Measurements from ENCODE around the gene FBXO2. TPM values are rescaled to one million over a fixed set of nuclear protein-coding genes. Genes with fewer than 3 reads are reported as not detected.

The FBXO2 gene
- total and polyA plus RNA-seq, 9 of the 15 experiments (the other 6 are each of a cell fraction or from before 2014, with no cell fraction given) = 0.04 to 1.9 (median 0.27) TPM

- TF ChIP-seq IRF2 (CRISPR knock-in tag; IDR thresholded peaks at IDR 0.05) = no peak
Measured at GRCh38 chr1:11674488-11674887, 20.3 kb upstream of the FBXO2 start (continued).

GRCh38 chr1:11673089-11673769 lies 19.0 kb upstream of the FBXO2 start:
- ChIA-PET POLR2A (interaction anchor here (0.5 to 3.8 kb wide), 12 partner anchors 9 to 235 kb away, joined by 3 to 40 read pairs (median 5); partner anchors contain the start of genes FBXO6 and MAD2L2), CTCF (ENCODE audit: low intra/inter-chr PET ratio) (no interaction called here)
- peak in 1 of 4 experiments; percentile 24 for DNase-seq (ENCODE audit: extremely low read depth in 1 of 4, low spot score in 3 of 4)
- no peak for ATAC-seq
- Histone ChIP-seq H3K9me1 (ENCODE audit: control insufficient read depth, insufficient read depth, low read length) (peaks cover 8% of the 10 kb centered on the region), H3K4me3 (no peak overlapping the region), H3K4me2 (ENCODE audit: insufficient read depth, low read length) (no peak overlapping the region), H3K27me3 (ENCODE audit: control insufficient read depth in 2 of 2, insufficient read depth in 2 of 2, low read length in 2 of 2) (no peaks in the 10 kb centered on the region), H4K20me1 (replicated peaks; ENCODE audit: control insufficient read depth, insufficient read depth, low read length) (peaks cover 8% of the 10 kb centered on the region), H3K9me3 (replicated peaks; ENCODE audit: control insufficient read depth, insufficient read depth, low read depth, low read length) (no peaks in the 10 kb centered on the region), H3K9ac (ENCODE audit: insufficient read depth in 1 of 2, low read depth in 2 of 2, low read length in 2 of 2) (peak overlapping the region in 1 of 2 experiments; percentile 68; a peak in 2 of 4 replicates), H2AFZ (ENCODE audit: low read depth, low read length) (no peak overlapping the region), H3K27ac (ENCODE audit: extremely low read depth, low read depth, low read length) (no peak overlapping the region), H3K79me2 (ENCODE audit: control insufficient read depth, insufficient read depth, low read length) (no peaks in the 10 kb centered on the region; the same call in 2 of the 3 replicates), H3K36me3 (ENCODE audit: control insufficient read depth, insufficient read depth, low read length) (peaks cover 88% of the 10 kb centered on the region; the same call in 2 of the 3 replicates), H3K4me1 (replicated peaks in 1 of 2; ENCODE audit: control insufficient read depth in 2 of 2, insufficient read depth in 2 of 2, low read length in 2 of 2) (peaks cover 20 to 59% of the 10 kb centered on the region in 2 experiments)
- FAIRE-seq = no peak
- in situ Hi-C loops (cut with MboI) = no loop called here
- intact Hi-C loops (cut with micrococcal nuclease) = loop anchor here (5.0 kb wide), 1 partner anchor 34 kb away; no protein-coding TSS in a partner anchor
- 91% methylated on average over 12 of the region's 14 CpGs for WGBS (ENCODE audit: insufficient coverage, low coverage, missing lambda C conversion rate)
- no TSS peak for BruUV-seq (replicated peaks)
- peak; percentile 65 for TF ChIP-seq RBFOX2 (IDR thresholded peaks at IDR 0.05; ENCODE audit: low read depth, low read length)
- TF ChIP-seq ADNP (tag; IDR thresholded peaks at IDR 0.05) = no peak
- TF ChIP-seq RBM22 (IDR thresholded peaks at IDR 0.05; ENCODE audit: low read depth, low read length, poor library complexity, severe bottlenecking) = peak; percentile 24
- TF ChIP-seq TAF9B (IDR thresholded peaks at IDR 0.05; ENCODE audit: partially characterized antibody) = no peak
- TF ChIP-seq POLR2A (conservative IDR thresholded peaks at IDR 0.05) = 0 out of 2 replicates have a peak, but pooled peaks have one; percentile 48
- no peak for TF ChIP-seq SFPQ (IDR thresholded peaks at IDR 0.05; ENCODE audit: low read depth, low read length)
- TF ChIP-seq SMAD3 (CRISPR knock-in tag; conservative IDR thresholded peaks at IDR 0.05) = no peak
- no peak for TF ChIP-seq ZNF512 (tag; IDR thresholded peaks at IDR 0.05)
- no peak for TF ChIP-seq TAF15 (IDR thresholded peaks at IDR 0.05; ENCODE audit: low read depth, low read length)
- peak; percentile 30; the same call in 1 of the 2 replicates for TF ChIP-seq SPI1 (IDR thresholded peaks at IDR 0.05; ENCODE audit: borderline replicate concordance, low read depth, low read length)
- no peak for TF ChIP-seq ARID4B (CRISPR knock-in tag; IDR thresholded peaks at IDR 0.05)

Measured in K562 (cell line).